Glutamatergic neuron (in vitro differentiated cells): Measurements from ENCODE around the gene FPR2. TPM values are rescaled to one million over a fixed set of nuclear protein-coding genes. Genes with fewer than 3 reads are reported as not detected.
"Not testable (repeated sequence)": the region's sequence is repeated elsewhere in the genome, so short reads cannot be mapped to it uniquely, and the experiment has no call there.

Experiments used
- DNase-seq: peaks from one replicate; pipeline ENCODE4 v3.0.0; 2022
- H3K27ac Mint-ChIP-seq: one replicate; pipeline ENCODE4 v1.8.0; 2020; ENCODE audit warnings: mild to moderate bottlenecking, mixed read lengths, inconsistent platforms; ENCODE audit not compliant: unreplicated experiment
- H3K27me3 Mint-ChIP-seq: one replicate; pipeline ENCODE4 v1.8.0; 2020; ENCODE audit warnings: mild to moderate bottlenecking, moderate library complexity, mixed read lengths, inconsistent platforms; ENCODE audit not compliant: unreplicated experiment
- H3K36me3 Mint-ChIP-seq: one replicate; pipeline ENCODE4 v1.8.0; 2020; ENCODE audit warnings: mild to moderate bottlenecking, mixed read lengths, inconsistent platforms; ENCODE audit not compliant: unreplicated experiment
- H3K4me1 Mint-ChIP-seq: one replicate; pipeline ENCODE4 v1.8.0; 2020; ENCODE audit warnings: mild to moderate bottlenecking, low read depth, mixed read lengths, inconsistent platforms; ENCODE audit not compliant: unreplicated experiment
- H3K4me3 Mint-ChIP-seq: one replicate; pipeline ENCODE4 v1.8.0; 2020; ENCODE audit warnings: mild to moderate bottlenecking, mixed read lengths, inconsistent platforms; ENCODE audit not compliant: unreplicated experiment
- H3K9me3 Mint-ChIP-seq: one replicate; pipeline ENCODE4 v1.8.0; 2020; ENCODE audit warnings: mild to moderate bottlenecking, moderate library complexity, mixed read lengths, inconsistent platforms; ENCODE audit not compliant: unreplicated experiment
- total RNA-seq: library from RNA; stranded (reverse); fragmentation: NEBNext Ultra II Directional; extraction: Animal tissue kit (Norgen Biotek cat#: 25700); gene quantifications from one replicate; pipeline ENCODE4 v1.2.1, GENCODE V29; 2021; ENCODE audit not compliant: unreplicated experiment
- TF ChIP-seq, protein P1 (sequence below): fragments of 200-600 bp; sonication (generic); IDR thresholded peaks from one replicate; pipeline ENCODE4 v1.5.0; 2021; ENCODE audit not compliant: partially characterized antibody, unreplicated experiment

Gene FPR2
- total RNA-seq, 1 donor from 2014 or later = not detected

DNA sequence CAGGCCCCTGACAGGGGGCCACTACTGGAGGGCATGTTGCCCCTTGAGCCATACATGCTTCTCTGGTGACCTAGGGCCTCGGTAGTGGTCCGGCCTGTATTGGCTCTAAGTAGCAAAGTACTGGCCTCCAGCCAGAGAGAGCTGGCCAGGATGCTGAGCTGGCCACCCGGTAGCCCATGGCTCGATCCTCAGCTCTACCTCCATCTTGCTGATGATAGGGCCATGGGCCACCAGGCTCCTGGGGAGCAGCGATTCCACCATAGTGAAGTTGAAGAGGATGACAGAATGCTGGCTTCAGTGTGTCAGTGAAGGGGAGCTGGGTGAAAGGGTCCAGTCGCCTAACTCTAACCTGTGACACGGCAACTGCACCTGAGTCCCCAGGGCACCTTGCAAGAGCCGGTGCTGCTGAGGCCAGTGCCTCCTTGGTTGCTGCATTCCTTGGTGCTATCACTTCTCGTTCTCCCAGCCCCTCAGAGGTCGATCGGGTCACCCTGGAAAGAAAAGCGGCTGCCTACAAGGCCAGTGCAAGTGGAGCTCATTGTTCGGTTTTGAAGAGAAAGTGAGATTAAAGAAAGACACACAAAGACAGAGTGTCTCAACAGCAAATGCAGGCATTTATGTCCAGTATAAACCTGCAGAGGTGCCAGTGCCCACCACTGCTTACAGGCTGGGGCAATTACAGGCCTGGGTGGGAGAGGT lies 38.9 kb downstream of the FPR2 start:
- Mint-ChIP-seq H3K27ac (no peak overlapping the region), H3K36me3 (peaks cover 4% of the 10 kb centered on the region), H3K4me1 (no peaks in the 10 kb centered on the region), H3K27me3 (peaks cover 2% of the 10 kb centered on the region), H3K9me3 (peaks cover 6% of the 10 kb centered on the region), H3K4me3 (no peak overlapping the region)
- no peak for DNase-seq
- TF ChIP-seq, protein P1, sequence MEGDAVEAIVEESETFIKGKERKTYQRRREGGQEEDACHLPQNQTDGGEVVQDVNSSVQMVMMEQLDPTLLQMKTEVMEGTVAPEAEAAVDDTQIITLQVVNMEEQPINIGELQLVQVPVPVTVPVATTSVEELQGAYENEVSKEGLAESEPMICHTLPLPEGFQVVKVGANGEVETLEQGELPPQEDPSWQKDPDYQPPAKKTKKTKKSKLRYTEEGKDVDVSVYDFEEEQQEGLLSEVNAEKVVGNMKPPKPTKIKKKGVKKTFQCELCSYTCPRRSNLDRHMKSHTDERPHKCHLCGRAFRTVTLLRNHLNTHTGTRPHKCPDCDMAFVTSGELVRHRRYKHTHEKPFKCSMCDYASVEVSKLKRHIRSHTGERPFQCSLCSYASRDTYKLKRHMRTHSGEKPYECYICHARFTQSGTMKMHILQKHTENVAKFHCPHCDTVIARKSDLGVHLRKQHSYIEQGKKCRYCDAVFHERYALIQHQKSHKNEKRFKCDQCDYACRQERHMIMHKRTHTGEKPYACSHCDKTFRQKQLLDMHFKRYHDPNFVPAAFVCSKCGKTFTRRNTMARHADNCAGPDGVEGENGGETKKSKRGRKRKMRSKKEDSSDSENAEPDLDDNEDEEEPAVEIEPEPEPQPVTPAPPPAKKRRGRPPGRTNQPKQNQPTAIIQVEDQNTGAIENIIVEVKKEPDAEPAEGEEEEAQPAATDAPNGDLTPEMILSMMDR = no peak

- Mint-ChIP-seq H3K27ac (no peak overlapping the region), H3K36me3 (peaks cover 4% of the 10 kb centered on the region), H3K9me3 (peaks cover 6% of the 10 kb centered on the region), H3K4me3 (no peak overlapping the region), H3K27me3 (peaks cover 2% of the 10 kb centered on the region), H3K4me1 (no peaks in the 10 kb centered on the region)
- TF ChIP-seq, protein P1 = no peak
- DNase-seq = no peak
Observed at GRCh38 chr19:51800473-51801244, 39.7 kb downstream of the FPR2 start.

- no peak for DNase-seq
- Mint-ChIP-seq H3K9me3 (peaks cover 5% of the 10 kb centered on the region), H3K36me3 (peaks cover 2% of the 10 kb centered on the region), H3K4me3 (no peak overlapping the region), H3K27me3 (peaks cover 2% of the 10 kb centered on the region), H3K27ac (no peak overlapping the region), H3K4me1 (no peaks in the 10 kb centered on the region)
- TF ChIP-seq, protein P1 = no peak
Observed at GRCh38 chr19:51802775-51803174, 41.8 kb downstream of the FPR2 start.

GRCh38 chr19:51803519-51803918 lies 42.5 kb downstream of the FPR2 start:
- no peak for DNase-seq
- Mint-ChIP-seq H3K27me3 (peaks cover 2% of the 10 kb centered on the region), H3K4me3 (no peak overlapping the region), H3K36me3 (peaks cover 5% of the 10 kb centered on the region), H3K27ac (no peak overlapping the region), H3K9me3 (peaks cover 3% of the 10 kb centered on the region), H3K4me1 (no peaks in the 10 kb centered on the region)
- TF ChIP-seq, protein P1 = no peak

DNA sequence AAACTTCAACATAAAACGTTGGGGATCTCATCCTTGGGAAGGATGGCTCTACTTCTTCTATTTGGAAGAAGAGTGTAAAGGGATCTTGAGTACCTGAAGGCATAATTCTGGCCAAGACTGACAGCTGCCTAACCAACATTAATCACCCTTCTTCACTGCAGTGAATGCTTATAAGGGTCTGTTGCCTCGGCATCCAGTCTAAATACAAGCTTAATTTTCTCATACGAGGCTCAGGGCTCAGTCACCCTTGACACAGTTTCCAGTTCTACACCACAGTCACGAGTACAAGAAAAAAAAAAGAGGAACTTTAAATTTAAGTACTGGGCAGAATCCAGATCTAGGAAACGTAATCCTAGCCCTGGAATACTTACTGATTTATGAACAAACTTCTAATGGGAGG lies 43.0 kb downstream of the FPR2 start:
- Mint-ChIP-seq H3K9me3 (peaks cover 2% of the 10 kb centered on the region), H3K27ac (no peak overlapping the region), H3K4me1 (no peaks in the 10 kb centered on the region), H3K27me3 (peaks cover 2% of the 10 kb centered on the region), H3K36me3 (peaks cover 5% of the 10 kb centered on the region), H3K4me3 (no peak overlapping the region)
- TF ChIP-seq, protein P1 = no peak
- DNase-seq = no peak

- H3K9me3 Mint-ChIP-seq, H3K36me3 Mint-ChIP-seq: not testable (repeated sequence)
Observed at GRCh38 chr19:51804789-51805188, 43.8 kb downstream of the FPR2 start.

DNA sequence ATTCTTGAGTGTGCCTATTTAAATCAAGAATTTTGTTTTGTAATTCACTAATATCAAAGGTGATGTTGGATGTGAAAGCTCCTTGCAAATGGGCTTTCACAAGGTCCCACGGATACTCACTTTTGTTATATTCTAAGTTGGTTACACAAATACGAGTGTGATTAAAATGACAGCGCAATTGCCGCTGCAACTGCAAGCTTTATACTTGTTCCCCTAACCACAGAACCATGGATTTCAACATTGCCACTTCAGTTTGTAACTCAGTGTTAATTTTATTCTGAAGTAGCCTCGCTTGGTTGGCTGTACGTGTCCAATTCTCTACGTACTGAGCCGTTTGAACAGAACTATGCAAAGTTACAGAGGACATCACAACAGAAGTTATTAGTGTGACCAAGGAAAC lies 44.4 kb downstream of the FPR2 start:
- H3K27ac Mint-ChIP-seq, H3K4me1 Mint-ChIP-seq, H3K4me3 Mint-ChIP-seq, H3K9me3 Mint-ChIP-seq, H3K27me3 Mint-ChIP-seq, DNase-seq: not testable (repeated sequence)
- H3K36me3 Mint-ChIP-seq = peaks cover 12% of the 10 kb centered on the region

More at GRCh38 chr19:51804789-51805188, 43.8 kb downstream of the FPR2 start:
- H3K27ac Mint-ChIP-seq, H3K4me1 Mint-ChIP-seq, H3K4me3 Mint-ChIP-seq, DNase-seq, H3K27me3 Mint-ChIP-seq: not testable (repeated sequence)
